ENCODE results near the gene STRADA. TPM values are rescaled to one million over a fixed set of nuclear protein-coding genes. Genes with fewer than 3 reads are reported as not detected.

Gene STRADA
- total and polyA plus RNA-seq, 9 of the 15 experiments (the other 6 are each of a cell fraction or from before 2014, with no cell fraction given): 6.6 to 33.0 (median 20.5) TPM

DNA sequence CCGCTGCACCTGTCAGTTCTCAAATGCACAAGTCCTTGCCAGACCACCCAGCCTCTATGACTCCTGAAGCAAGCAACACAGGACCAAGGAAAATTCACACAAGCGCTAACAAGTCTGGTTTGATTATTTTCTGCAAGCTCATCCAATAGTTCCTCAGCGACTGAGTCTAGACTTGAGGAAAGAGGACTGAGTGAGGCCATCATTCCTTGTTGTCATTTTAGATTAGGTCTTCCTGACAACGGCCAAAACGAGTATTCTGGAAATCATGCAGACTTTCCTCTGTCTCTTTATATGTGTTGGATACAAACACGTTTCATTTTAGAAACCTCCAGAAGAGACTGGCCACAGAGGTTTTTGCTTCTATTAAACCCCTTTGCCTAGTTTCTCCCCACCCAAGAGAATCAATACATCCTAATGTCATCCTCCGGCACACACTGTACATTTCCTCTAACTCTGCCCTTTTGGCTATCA, 31.2 kb upstream of the STRADA start (continued):
- no peak for TF ChIP-seq TEAD4 (IDR thresholded peaks at IDR 0.05; ENCODE audit: low read length)
- TF ChIP-seq TEAD4 (CRISPR knock-in tag; IDR thresholded peaks at IDR 0.05; ENCODE audit: borderline replicate concordance): no peak
- TF ChIP-seq PRMT5 (CRISPR knock-in tag; IDR thresholded peaks at IDR 0.05): no peak
- TF ChIP-seq SMARCA4 (IDR thresholded peaks at IDR 0.05): 0 out of 2 replicates have a peak, but pooled peaks have one; percentile 8
- TF ChIP-seq HDAC1 (IDR thresholded peaks at IDR 0.05): peak in 1 of 2 experiments; percentile 25; a peak in 1 of 4 replicates
- TF ChIP-seq BCLAF1 (IDR thresholded peaks at IDR 0.05; ENCODE audit: borderline replicate concordance in 1 of 2, control insufficient read depth in 1 of 2, low read depth in 2 of 2, low read length in 1 of 2): no peak
- TF ChIP-seq MAFF (IDR thresholded peaks at IDR 0.05; ENCODE audit: low read length): peak; percentile 41; the same call in 1 of the 2 replicates
- TF ChIP-seq, protein P1, sequence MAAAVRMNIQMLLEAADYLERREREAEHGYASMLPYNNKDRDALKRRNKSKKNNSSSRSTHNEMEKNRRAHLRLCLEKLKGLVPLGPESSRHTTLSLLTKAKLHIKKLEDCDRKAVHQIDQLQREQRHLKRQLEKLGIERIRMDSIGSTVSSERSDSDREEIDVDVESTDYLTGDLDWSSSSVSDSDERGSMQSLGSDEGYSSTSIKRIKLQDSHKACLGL (CRISPR knock-in tag; IDR thresholded peaks at IDR 0.05; ENCODE audit: borderline replicate concordance, poor library complexity, severe bottlenecking): no peak
- TF ChIP-seq NKRF (IDR thresholded peaks at IDR 0.05; ENCODE audit: borderline replicate concordance): 0 out of 2 replicates have a peak, but pooled peaks have one; percentile 49
- no peak for TF ChIP-seq TRIM28 (IDR thresholded peaks at IDR 0.05)
- TF ChIP-seq NUFIP1 (IDR thresholded peaks at IDR 0.05; ENCODE audit: partially characterized antibody): no peak
- TF ChIP-seq NCOA1 (IDR thresholded peaks at IDR 0.05; ENCODE audit: low read depth): no peak
- no peak for TF ChIP-seq MECOM (CRISPR knock-in tag; IDR thresholded peaks at IDR 0.05)
- TF ChIP-seq ZNF274 (IDR thresholded peaks at IDR 0.05; ENCODE audit: borderline replicate concordance, low read depth, low read length): no peak
- peak; percentile 35; the same call in 1 of the 2 replicates for TF ChIP-seq BACH1 (tag; IDR thresholded peaks at IDR 0.05)
- peak; percentile 75 for TF ChIP-seq MAFG (tag; conservative IDR thresholded peaks at IDR 0.05)
- no peak for TF ChIP-seq THRAP3 (IDR thresholded peaks at IDR 0.05; ENCODE audit: borderline replicate concordance)
- TF ChIP-seq, protein P2, sequence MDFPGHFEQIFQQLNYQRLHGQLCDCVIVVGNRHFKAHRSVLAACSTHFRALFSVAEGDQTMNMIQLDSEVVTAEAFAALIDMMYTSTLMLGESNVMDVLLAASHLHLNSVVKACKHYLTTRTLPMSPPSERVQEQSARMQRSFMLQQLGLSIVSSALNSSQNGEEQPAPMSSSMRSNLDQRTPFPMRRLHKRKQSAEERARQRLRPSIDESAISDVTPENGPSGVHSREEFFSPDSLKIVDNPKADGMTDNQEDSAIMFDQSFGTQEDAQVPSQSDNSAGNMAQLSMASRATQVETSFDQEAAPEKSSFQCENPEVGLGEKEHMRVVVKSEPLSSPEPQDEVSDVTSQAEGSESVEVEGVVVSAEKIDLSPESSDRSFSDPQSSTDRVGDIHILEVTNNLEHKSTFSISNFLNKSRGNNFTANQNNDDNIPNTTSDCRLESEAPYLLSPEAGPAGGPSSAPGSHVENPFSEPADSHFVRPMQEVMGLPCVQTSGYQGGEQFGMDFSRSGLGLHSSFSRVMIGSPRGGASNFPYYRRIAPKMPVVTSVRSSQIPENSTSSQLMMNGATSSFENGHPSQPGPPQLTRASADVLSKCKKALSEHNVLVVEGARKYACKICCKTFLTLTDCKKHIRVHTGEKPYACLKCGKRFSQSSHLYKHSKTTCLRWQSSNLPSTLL (IDR thresholded peaks at IDR 0.05): no peak
- TF ChIP-seq, protein P3, sequence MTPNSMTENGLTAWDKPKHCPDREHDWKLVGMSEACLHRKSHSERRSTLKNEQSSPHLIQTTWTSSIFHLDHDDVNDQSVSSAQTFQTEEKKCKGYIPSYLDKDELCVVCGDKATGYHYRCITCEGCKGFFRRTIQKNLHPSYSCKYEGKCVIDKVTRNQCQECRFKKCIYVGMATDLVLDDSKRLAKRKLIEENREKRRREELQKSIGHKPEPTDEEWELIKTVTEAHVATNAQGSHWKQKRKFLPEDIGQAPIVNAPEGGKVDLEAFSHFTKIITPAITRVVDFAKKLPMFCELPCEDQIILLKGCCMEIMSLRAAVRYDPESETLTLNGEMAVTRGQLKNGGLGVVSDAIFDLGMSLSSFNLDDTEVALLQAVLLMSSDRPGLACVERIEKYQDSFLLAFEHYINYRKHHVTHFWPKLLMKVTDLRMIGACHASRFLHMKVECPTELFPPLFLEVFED (CRISPR knock-in tag; conservative IDR thresholded peaks at IDR 0.05): no peak

Data from K562 (cell line).